ENCODE measurements around the gene UBC.
"Not testable (repeated sequence)": the region's sequence is repeated elsewhere in the genome, so short reads cannot be mapped to it uniquely, and the experiment has no call there.

UBC gene

DNA sequence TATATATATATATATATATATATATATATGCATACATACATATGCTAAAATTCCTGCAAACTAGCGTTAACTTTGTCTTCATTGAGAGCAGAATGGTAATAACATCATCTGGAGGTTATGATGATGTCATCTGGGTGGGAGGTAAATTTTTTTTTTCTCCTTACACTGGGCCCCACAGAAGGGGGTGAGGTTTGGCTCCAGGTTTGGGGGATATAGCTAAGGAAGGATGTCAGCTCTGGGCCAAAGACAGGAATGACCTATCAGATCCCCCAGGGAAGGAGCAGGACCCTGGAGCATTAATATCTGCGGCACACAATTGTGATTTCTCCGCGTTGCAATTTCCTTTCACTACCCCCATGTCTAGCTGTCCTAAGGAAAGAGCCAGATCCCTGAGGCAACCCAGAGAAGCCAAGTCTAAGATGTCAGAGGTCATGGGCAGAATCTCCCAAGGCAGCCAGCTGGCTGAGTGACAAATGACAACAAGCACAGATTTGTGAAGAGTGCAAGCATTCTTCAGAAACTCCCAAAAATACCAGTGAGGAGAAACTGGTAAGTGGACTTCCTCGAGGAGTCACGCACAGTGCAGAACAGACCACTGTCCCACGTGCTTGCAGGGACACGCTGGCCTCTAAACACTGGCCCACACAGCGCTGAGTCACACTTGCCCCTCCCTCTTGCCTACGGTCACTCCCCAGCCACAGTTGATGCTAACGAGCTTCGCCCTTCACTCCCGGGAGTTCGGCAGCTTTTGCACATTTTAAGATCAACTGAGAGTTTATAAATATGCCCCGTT, 9.9 kb downstream of the UBC start:
- no peak for DNase-seq (ENCODE audit: insufficient read length, low spot score)
- TF ChIP-seq POU2F2 (IDR thresholded peaks at IDR 0.05; ENCODE audit: low read depth, low read length) (no peak), SPI1 (IDR thresholded peaks at IDR 0.05; ENCODE audit: low read depth, low read length) (no peak), POLR2AphosphoS5 (IDR thresholded peaks at IDR 0.05; ENCODE audit: low read depth, low read length) (no peak), TAF1 (IDR thresholded peaks at IDR 0.05; ENCODE audit: low read depth, low read length) (no peak), PAX5 (IDR thresholded peaks at IDR 0.05; ENCODE audit: insufficient read depth, low read length, severe bottlenecking) (no peak), POLR2A (IDR thresholded peaks at IDR 0.05; ENCODE audit: low read depth, low read length) (no peak)
- peak; percentile 13 for FAIRE-seq

DNA sequence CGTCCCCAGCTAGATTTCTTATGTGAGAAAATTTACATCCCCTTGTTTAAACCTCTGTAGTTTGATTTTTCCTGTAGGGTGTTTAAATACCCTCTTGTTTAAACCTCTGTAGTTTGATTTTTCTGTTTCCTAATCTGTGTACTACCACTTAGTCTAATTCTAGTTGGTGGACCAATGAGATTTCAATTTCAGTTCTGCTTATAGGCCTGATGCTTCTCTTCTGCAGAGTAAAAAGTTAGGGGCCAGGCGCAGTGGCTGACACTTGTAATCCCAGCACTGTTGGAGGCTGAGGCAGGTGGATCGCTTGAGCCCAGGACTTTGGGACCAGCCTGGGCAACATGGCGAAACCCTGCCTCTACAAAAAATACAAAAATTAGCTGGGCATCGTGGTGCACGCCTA, 11.5 kb downstream of the UBC start:
- DNase-seq (ENCODE audit: insufficient read length, low spot score) (no peak), FAIRE-seq (peak; percentile 67)

DNA sequence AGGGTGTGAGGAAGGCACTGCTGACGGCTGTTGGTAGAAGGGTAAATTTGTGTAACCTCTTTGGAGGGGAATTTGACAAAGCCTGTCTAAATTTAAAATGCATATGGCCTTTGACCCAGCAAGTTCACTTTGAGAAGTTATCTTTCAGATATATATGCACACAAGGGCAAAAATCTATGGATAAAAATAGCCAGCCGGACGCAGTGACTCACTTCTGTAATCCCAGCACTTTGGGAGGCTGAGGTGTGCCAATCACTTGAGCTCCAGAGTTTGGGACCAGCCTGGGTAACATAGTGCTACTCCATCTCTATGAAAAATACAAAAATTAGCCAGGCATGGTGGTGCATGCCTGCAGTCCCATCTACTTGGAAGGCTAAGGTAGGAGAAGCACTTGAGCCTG, 13.4 kb downstream of the UBC start:
- TF ChIP-seq POU2F2 (IDR thresholded peaks at IDR 0.05; ENCODE audit: low read depth, low read length) (no peak), POLR2AphosphoS5 (IDR thresholded peaks at IDR 0.05; ENCODE audit: low read depth, low read length) (no peak), SPI1 (IDR thresholded peaks at IDR 0.05; ENCODE audit: low read depth, low read length) (no peak), PAX5 (IDR thresholded peaks at IDR 0.05; ENCODE audit: insufficient read depth, low read length, severe bottlenecking) (no peak), POLR2A (IDR thresholded peaks at IDR 0.05; ENCODE audit: low read depth, low read length) (no peak), TAF1 (IDR thresholded peaks at IDR 0.05; ENCODE audit: low read depth, low read length) (no peak)
- DNase-seq (ENCODE audit: insufficient read length, low spot score): no peak
- FAIRE-seq: no peak

More for the DNA sequence above, 11.5 kb downstream of the UBC start:
- TF ChIP-seq POU2F2 (IDR thresholded peaks at IDR 0.05; ENCODE audit: low read depth, low read length) (no peak), PAX5 (IDR thresholded peaks at IDR 0.05; ENCODE audit: insufficient read depth, low read length, severe bottlenecking) (no peak), POLR2A (IDR thresholded peaks at IDR 0.05; ENCODE audit: low read depth, low read length) (no peak), SPI1 (IDR thresholded peaks at IDR 0.05; ENCODE audit: low read depth, low read length) (peak; percentile 78), TAF1 (IDR thresholded peaks at IDR 0.05; ENCODE audit: low read depth, low read length) (no peak), POLR2AphosphoS5 (IDR thresholded peaks at IDR 0.05; ENCODE audit: low read depth, low read length) (no peak)

DNA sequence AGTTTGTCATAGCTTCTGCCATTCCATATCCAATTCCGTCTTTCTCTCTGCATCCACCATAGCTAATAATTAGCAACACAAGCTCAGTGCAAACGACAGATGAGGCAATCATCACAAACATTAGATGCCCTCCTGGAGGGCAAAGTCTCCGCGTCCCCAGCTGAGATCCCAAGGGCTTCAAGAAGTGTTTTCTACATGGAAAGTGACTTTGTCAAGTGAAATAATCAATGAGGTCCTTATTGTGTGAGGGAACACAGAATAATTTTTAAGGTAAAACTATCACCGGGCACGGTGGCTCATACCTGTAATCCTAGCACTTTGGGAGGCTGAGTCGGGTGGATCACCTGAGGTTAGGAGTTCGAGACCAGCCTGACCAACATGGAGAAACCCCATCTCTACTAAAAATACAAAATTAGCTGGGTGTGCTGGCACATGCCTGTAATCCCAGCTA, 14.1 kb downstream of the UBC start:
- DNase-seq (ENCODE audit: insufficient read length, low spot score); FAIRE-seq: not testable (repeated sequence)

DNA sequence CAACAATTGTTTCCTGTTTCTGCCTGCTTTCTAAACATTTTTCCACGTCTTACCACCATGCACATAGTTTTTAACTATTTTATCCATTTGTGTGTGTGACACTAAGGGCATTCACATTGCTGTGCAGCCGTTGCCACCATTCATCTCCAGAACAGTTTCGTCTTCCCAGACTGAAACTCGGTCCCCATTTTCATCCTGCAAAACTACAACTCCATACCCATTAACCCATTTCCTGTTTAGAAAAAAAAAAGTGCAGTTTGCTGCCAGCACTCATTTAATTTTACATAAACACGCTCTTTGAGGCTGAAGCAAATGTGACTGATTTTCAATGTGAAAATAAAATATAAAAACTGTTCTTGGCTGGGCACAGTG, 15.5 kb downstream of the UBC start:
- no peak for TF ChIP-seq SPI1 (IDR thresholded peaks at IDR 0.05; ENCODE audit: low read depth, low read length)
- TF ChIP-seq TAF1 (IDR thresholded peaks at IDR 0.05; ENCODE audit: low read depth, low read length): no peak
- no peak for TF ChIP-seq PAX5 (IDR thresholded peaks at IDR 0.05; ENCODE audit: insufficient read depth, low read length, severe bottlenecking)
- TF ChIP-seq POLR2A (IDR thresholded peaks at IDR 0.05; ENCODE audit: low read depth, low read length): no peak
- no peak for TF ChIP-seq POLR2AphosphoS5 (IDR thresholded peaks at IDR 0.05; ENCODE audit: low read depth, low read length)
- FAIRE-seq (no peak), DNase-seq (ENCODE audit: insufficient read length, low spot score) (no peak)

DNA sequence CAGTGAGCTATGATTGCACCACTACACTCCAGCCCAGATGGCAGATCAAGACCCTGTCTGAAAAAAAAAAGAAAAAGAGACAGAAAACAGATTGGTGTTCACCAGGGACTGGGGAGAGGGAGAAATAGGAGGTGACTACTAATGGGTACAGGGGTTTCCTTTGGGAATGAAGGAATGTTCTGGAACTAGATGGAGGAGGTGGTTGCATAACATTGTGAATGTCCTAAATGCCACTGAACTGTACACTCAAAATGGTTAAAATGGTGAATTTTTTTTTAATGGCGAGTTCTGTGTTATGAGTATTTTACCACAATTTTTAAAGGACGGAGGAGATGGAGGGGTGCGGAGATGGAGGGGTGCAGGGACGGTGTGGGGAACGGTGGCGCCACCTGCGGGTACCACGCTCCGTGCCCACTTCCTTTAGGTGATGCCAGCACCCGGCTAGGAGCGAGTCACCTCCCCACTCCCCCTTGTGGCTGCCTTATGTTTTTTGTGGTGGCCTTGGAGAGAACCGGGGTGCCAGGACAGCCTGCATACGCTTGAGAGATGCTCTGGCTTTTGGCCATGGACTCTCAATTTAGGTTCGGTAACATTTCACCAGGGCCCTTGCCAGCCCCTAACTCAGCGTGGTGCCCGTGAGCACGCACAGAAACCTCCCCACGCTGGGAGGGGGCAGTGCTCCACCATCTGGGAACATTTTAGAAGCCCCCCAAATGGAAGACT, 16.1 kb downstream of the UBC start:
- TF ChIP-seq SPI1 (IDR thresholded peaks at IDR 0.05; ENCODE audit: low read depth, low read length): peak; percentile 12; the same call in 1 of the 2 replicates
- no peak for TF ChIP-seq PAX5 (IDR thresholded peaks at IDR 0.05; ENCODE audit: insufficient read depth, low read length, severe bottlenecking)
- FAIRE-seq (peak; percentile 82), DNase-seq (ENCODE audit: insufficient read length, low spot score) (no peak)

DNA sequence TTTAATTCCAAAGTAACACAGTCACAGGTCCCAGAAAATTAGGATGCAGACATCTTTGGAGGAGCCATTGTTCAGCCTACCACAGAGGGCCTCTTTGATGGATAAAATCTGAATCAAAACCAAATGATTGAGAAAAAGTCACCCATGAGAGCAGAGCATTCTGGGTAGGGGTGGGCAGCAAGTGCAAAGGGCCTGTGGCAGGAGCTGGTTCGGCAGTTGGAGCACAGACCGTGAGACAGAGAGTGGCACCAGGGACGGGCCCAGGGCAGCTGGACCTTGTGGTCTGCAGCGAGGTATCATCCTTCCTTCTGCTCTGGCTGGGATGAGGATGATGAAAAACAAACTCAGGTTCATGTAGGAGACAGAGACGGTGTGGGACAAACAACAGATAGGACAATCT, 18.0 kb downstream of the UBC start:
- no peak for FAIRE-seq
- TF ChIP-seq POU2F2 (IDR thresholded peaks at IDR 0.05; ENCODE audit: low read depth, low read length): no peak
- no peak for TF ChIP-seq TAF1 (IDR thresholded peaks at IDR 0.05; ENCODE audit: low read depth, low read length)
- no peak for TF ChIP-seq POLR2AphosphoS5 (IDR thresholded peaks at IDR 0.05; ENCODE audit: low read depth, low read length)
- TF ChIP-seq PAX5 (IDR thresholded peaks at IDR 0.05; ENCODE audit: insufficient read depth, low read length, severe bottlenecking): no peak
- no peak for TF ChIP-seq SPI1 (IDR thresholded peaks at IDR 0.05; ENCODE audit: low read depth, low read length)
- DNase-seq (ENCODE audit: insufficient read length, low spot score): no peak

DNA sequence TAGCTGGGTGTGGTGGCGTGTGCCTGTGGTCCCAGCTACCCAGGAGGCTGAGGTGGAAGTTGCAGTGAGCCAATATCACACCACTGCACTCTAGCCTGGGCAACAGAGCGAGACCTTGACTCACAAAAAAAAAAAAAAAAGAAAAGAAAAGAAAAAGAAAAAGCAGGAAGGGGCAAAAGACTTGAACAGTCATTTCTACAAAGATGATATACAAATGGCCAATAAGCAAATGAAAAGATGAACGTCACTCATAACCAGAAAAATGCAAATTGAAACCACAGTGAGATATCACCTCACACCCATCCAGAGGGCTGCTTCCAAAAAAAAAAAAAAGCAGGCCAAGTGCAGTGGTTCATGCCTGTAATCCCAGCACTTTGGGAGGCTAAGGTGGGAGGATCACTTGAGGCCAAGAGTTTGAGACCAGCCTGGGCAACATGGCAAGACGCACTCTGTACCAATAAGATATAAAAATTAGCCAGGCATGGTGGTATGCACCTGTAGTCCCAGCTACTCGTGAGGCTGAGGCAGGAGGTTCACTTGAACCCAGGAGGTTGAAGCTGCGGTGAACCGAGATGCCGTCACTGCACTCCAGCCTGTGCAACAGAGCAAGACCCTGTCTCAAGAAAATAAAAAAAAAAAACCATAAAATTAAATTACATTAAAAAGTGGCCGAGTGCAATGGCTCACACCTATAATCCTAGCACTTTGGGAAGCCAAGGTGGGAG, 20.5 kb downstream of the UBC start:
- TF ChIP-seq POU2F2 (IDR thresholded peaks at IDR 0.05; ENCODE audit: low read depth, low read length) (peak; percentile 66; the same call in 1 of the 2 replicates), PAX5 (IDR thresholded peaks at IDR 0.05; ENCODE audit: insufficient read depth, low read length, severe bottlenecking) (peak; percentile 58), SPI1 (IDR thresholded peaks at IDR 0.05; ENCODE audit: low read depth, low read length) (no peak)
- DNase-seq (ENCODE audit: insufficient read length, low spot score): no peak
- no peak for FAIRE-seq

DNA sequence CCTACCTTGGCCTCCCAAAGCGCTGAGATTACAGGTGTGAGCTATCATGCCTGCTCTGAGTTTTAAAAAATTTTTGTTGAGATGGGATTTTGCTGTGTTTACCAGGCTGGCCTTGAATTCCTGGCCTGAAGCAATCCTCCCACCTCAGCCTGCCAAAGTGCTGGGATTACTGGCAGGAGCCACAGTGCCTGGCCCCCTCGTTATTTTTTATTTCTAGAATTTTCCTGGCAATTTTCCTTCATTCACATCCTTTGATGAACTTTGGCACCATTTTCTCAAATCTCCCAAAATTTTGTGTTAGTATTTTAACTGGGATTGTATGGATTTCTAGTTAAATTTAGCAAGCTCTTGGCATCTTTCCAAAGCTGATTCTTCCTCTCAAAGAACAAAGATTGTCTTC, 26.2 kb downstream of the UBC start:
- FAIRE-seq: no peak
- TF ChIP-seq TAF1 (IDR thresholded peaks at IDR 0.05; ENCODE audit: low read depth, low read length) (no peak), POLR2A (IDR thresholded peaks at IDR 0.05; ENCODE audit: low read depth, low read length) (no peak), PAX5 (IDR thresholded peaks at IDR 0.05; ENCODE audit: insufficient read depth, low read length, severe bottlenecking) (no peak), SPI1 (IDR thresholded peaks at IDR 0.05; ENCODE audit: low read depth, low read length) (no peak), POU2F2 (IDR thresholded peaks at IDR 0.05; ENCODE audit: low read depth, low read length) (no peak), POLR2AphosphoS5 (IDR thresholded peaks at IDR 0.05; ENCODE audit: low read depth, low read length) (no peak)

DNA sequence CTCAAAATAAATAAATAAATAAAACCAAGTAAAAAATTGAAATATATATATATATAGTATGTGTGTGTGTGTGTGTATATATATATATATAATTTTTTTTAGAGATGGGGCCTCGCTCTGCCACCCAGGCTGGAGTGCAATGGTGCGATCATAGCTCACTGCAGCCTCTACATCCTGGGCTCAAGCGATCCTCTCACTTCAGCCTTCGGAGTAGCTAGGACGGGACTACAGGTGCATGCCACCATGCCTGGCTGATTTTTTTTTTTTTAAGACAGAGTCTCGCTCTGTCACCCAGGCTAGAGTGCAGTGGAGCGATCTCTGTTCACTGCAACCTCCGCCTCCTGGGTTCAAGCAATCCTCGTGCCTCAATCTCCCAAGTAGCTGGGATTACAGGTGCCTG, 26.7 kb downstream of the UBC start:
- FAIRE-seq; DNase-seq (ENCODE audit: insufficient read length, low spot score): not testable (repeated sequence)

More for the DNA sequence above, 26.2 kb downstream of the UBC start:
- no peak for DNase-seq (ENCODE audit: insufficient read length, low spot score)

Data from GM12891 (cell line).